Measurements from ENCODE around the gene ST3GAL2.

DNA sequence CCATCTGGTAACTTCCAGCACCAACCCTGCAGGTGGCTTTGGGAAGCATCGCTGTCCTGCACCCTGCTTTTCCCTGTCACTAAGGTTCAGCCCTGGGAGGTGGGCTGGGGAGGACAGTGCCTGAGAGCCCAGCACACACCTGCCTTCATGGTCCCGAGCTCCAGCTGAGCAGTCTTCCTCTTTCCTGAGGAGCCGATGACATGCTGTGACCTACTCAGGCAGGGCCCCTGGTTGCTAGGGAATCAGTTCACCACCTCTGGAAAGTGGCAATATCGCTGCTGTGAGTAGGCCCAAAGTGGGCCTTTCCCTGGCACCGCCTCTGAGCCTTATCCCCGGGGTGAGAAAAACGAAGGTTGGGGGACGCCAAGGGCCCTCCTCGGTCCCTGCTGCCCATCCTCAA lies 17.9 kb downstream of the ST3GAL2 start:
- TF ChIP-seq, protein P1, sequence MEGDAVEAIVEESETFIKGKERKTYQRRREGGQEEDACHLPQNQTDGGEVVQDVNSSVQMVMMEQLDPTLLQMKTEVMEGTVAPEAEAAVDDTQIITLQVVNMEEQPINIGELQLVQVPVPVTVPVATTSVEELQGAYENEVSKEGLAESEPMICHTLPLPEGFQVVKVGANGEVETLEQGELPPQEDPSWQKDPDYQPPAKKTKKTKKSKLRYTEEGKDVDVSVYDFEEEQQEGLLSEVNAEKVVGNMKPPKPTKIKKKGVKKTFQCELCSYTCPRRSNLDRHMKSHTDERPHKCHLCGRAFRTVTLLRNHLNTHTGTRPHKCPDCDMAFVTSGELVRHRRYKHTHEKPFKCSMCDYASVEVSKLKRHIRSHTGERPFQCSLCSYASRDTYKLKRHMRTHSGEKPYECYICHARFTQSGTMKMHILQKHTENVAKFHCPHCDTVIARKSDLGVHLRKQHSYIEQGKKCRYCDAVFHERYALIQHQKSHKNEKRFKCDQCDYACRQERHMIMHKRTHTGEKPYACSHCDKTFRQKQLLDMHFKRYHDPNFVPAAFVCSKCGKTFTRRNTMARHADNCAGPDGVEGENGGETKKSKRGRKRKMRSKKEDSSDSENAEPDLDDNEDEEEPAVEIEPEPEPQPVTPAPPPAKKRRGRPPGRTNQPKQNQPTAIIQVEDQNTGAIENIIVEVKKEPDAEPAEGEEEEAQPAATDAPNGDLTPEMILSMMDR (IDR thresholded peaks at IDR 0.05; ENCODE audit: borderline replicate concordance, extremely low read depth, low read length, poor library complexity, severe bottlenecking) = no peak
- TF ChIP-seq EZH2 (IDR thresholded peaks at IDR 0.05; ENCODE audit: borderline replicate concordance, low read depth, low read length, severe bottlenecking) = no peak

Measured in DND-41 (cell line).